Fibroblast of lung (primary cell): ENCODE results near the gene TMEM269. TPM values are rescaled to one million over a fixed set of nuclear protein-coding genes. Genes with fewer than 3 reads are reported as not detected.

Experiments used
- DNase-seq, 2 donors: peaks; one replicate each; pipeline versions ENCODE4 v3.0.0 to v3.0.0-alpha.2; 2010; ENCODE audit warnings: low read depth in 2 of 2
- H2AFZ ChIP-seq: 2 replicates; pipeline ENCODE4 v1.5.1; 2012; ENCODE audit warnings: low read length, control low read depth, inconsistent platforms
- H3K27ac ChIP-seq: 2 replicates; pipeline ENCODE4 v1.5.1; 2011; ENCODE audit warnings: low read length, control low read depth; ENCODE audit not compliant: insufficient read depth
- H3K27me3 ChIP-seq: 2 replicates; pipeline ENCODE4 v1.5.1; 2011; ENCODE audit warnings: mild to moderate bottlenecking, low read length; ENCODE audit not compliant: control insufficient read depth, insufficient read depth
- H3K36me3 ChIP-seq: 2 replicates; pipeline ENCODE4 v1.5.1; 2011; ENCODE audit warnings: low read length; ENCODE audit not compliant: control insufficient read depth, insufficient read depth
- H3K4me1 ChIP-seq: 2 replicates; pipeline ENCODE4 v1.5.1; 2011; ENCODE audit warnings: low read length; ENCODE audit not compliant: control insufficient read depth, insufficient read depth; ENCODE audit errors: extremely low read depth
- H3K4me2 ChIP-seq: 2 replicates; pipeline ENCODE4 v1.5.1; 2011; ENCODE audit warnings: low read length, control low read depth; ENCODE audit not compliant: insufficient read depth; ENCODE audit errors: extremely low read depth
- H3K4me3 ChIP-seq, 4 experiments: fragments of 200-600 bp in 1 of 4; sonication (generic) in 1 of 4; replicated peaks in 1 of 4; 2 replicates each; pipeline ENCODE4 v1.5.1; 2011 to 2016; ENCODE audit warnings: low read length in 4 of 4, low read depth in 3 of 4, mild to moderate bottlenecking in 3 of 4, control low read depth in 2 of 4, inconsistent platforms in 1 of 4, mixed read lengths in 1 of 4; ENCODE audit not compliant: insufficient read depth in 1 of 4; ENCODE audit errors: control extremely low read depth in 1 of 4
- H3K79me2 ChIP-seq: 2 replicates; pipeline ENCODE4 v1.5.1; 2012; ENCODE audit warnings: mild to moderate bottlenecking, low read length, inconsistent platforms; ENCODE audit not compliant: control insufficient read depth, insufficient read depth
- H3K9ac ChIP-seq: 2 replicates; pipeline ENCODE4 v1.5.1; 2011; ENCODE audit warnings: mild to moderate bottlenecking, low read length, control low read depth; ENCODE audit not compliant: insufficient read depth
- H3K9me3 ChIP-seq: 2 replicates; pipeline ENCODE4 v1.5.1; 2012; ENCODE audit warnings: low read depth, low read length; ENCODE audit not compliant: control insufficient read depth, insufficient read depth
- H4K20me1 ChIP-seq: 2 replicates; pipeline ENCODE4 v1.5.1; 2011; ENCODE audit warnings: low read length; ENCODE audit not compliant: control insufficient read depth, insufficient read depth; ENCODE audit errors: extremely low read depth
- CTCF ChIP-seq, 2 donors: IDR thresholded peaks in 1 of 2; conservative IDR thresholded peaks in 1 of 2; 1 replicate in 1 of 2; 2 replicates in 1 of 2; pipeline ENCODE4 v1.5.1; 2011 to 2012; ENCODE audit warnings: low read length in 2 of 2, control low read depth in 1 of 2, inconsistent platforms in 1 of 2, low read depth in 1 of 2, mild to moderate bottlenecking in 1 of 2
- EZH2 ChIP-seq: IDR thresholded peaks from 2 replicates; pipeline ENCODE4 v1.5.1; 2012; ENCODE audit warnings: low read length, control low read depth, mild to moderate bottlenecking; ENCODE audit errors: missing control alignments
- polyA plus RNA-seq, 2 donors: library from polyadenylated mRNA; depleted of rRNA in 1 of 2; stranded (reverse) in 1 of 2; unstranded in 1 of 2; fragments of >200 nt; gene quantifications; 2 replicates each; pipeline ENCODE4 v1.2.1, GENCODE V29; 2011 to 2012; ENCODE audit warnings: missing spikeins in 1 of 2
- total RNA-seq: library from RNA; depleted of rRNA; stranded (reverse); fragments of >200 nt; gene quantifications from 2 replicates; pipeline ENCODE4 v1.2.1, GENCODE V29; 2014

The TMEM269 gene
- total and polyA plus RNA-seq, 2 donors (not counting 1 experiment from before 2014, with no cell fraction given) = 0.10 to 0.17 TPM

- no peak overlapping the region for H3K27ac ChIP-seq
- H3K27me3 ChIP-seq = no peaks in the 10 kb centered on the region
- no peaks in the 10 kb centered on the region for H4K20me1 ChIP-seq
- no peaks in the 10 kb centered on the region for H3K4me1 ChIP-seq
- H3K36me3 ChIP-seq = peaks cover 4% of the 10 kb centered on the region
- no peak overlapping the region for H3K4me2 ChIP-seq
- TF ChIP-seq EZH2 = no peak
- TF ChIP-seq CTCF (conservative IDR thresholded peaks at IDR 0.05 in 1 of 2, IDR thresholded peaks at IDR 0.05 in 1 of 2; ENCODE audit: low read depth in 1 of 2, low read length in 2 of 2) = no peak
- H3K79me2 ChIP-seq = no peaks in the 10 kb centered on the region
- H3K9ac ChIP-seq = no peak overlapping the region
- H2AFZ ChIP-seq = no peak overlapping the region
- no peaks in the 10 kb centered on the region for H3K9me3 ChIP-seq
- no peak overlapping the region for H3K4me3 ChIP-seq
- no peak for DNase-seq
These were observed 49.2 kb downstream of the TMEM269 start for GRCh38 chr1:42833981-42834380.

- Histone ChIP-seq H3K27ac (no peak overlapping the region), H3K27me3 (no peaks in the 10 kb centered on the region), H3K79me2 (no peaks in the 10 kb centered on the region), H3K4me2 (no peak overlapping the region), H3K4me1 (no peaks in the 10 kb centered on the region), H3K4me3 (no peak overlapping the region), H2AFZ (no peak overlapping the region), H3K9me3 (no peaks in the 10 kb centered on the region), H4K20me1 (no peaks in the 10 kb centered on the region), H3K36me3 (peaks cover 4% of the 10 kb centered on the region), H3K9ac (no peak overlapping the region)
- TF ChIP-seq EZH2 (no peak), CTCF (conservative IDR thresholded peaks at IDR 0.05 in 1 of 2, IDR thresholded peaks at IDR 0.05 in 1 of 2; ENCODE audit: low read depth in 1 of 2, low read length in 2 of 2) (no peak)
- no peak for DNase-seq
These were observed 50.0 kb downstream of the TMEM269 start for GRCh38 chr1:42834803-42835202.

GRCh38 chr1:42835422-42835821, 50.6 kb downstream of the TMEM269 start:
- Histone ChIP-seq H3K27ac (no peak overlapping the region), H3K79me2 (no peaks in the 10 kb centered on the region), H3K36me3 (peaks cover 2% of the 10 kb centered on the region), H2AFZ (no peak overlapping the region), H4K20me1 (no peaks in the 10 kb centered on the region), H3K27me3 (no peaks in the 10 kb centered on the region), H3K9me3 (no peaks in the 10 kb centered on the region), H3K4me1 (no peaks in the 10 kb centered on the region), H3K4me3 (no peak overlapping the region), H3K4me2 (no peak overlapping the region), H3K9ac (no peak overlapping the region)
- DNase-seq = no peak
- TF ChIP-seq EZH2 (no peak), CTCF (conservative IDR thresholded peaks at IDR 0.05 in 1 of 2, IDR thresholded peaks at IDR 0.05 in 1 of 2; ENCODE audit: low read depth in 1 of 2, low read length in 2 of 2) (no peak)
